AG04449 (cell line): ENCODE measurements around the gene AGK.

ENCODE experiments used
- CTCF ChIA-PET: fragments of 350-600 bp; formaldehyde crosslinking; extraction: SDS; loops from one replicate; lab custom pipeline; 2021; ENCODE audit warnings: antibody characterized with exemption; lab: Yijun Ruan, JAX
- POLR2A ChIA-PET: fragments of 400-600, 350-600 bp; formaldehyde crosslinking; extraction: SDS; loops from one replicate; lab custom pipeline; 2020; ENCODE audit warnings: antibody characterized with exemption, inconsistent platforms; lab: Yijun Ruan, JAX
- DNase-seq: peaks from one replicate; pipeline ENCODE4 v3.0.0-alpha.2; 2010; ENCODE audit warnings: low read depth, low spot score
- H3K4me3 ChIP-seq: 2 replicates; pipeline ENCODE4 v1.5.1; 2011; ENCODE audit warnings: low read depth, mild to moderate bottlenecking, control low read depth, low read length
- CTCF ChIP-seq: IDR thresholded peaks from one replicate; pipeline ENCODE4 v1.5.1; 2011; ENCODE audit warnings: mild to moderate bottlenecking, moderate library complexity, low read length, control low read depth, inconsistent platforms; ENCODE audit not compliant: insufficient read depth; ENCODE audit errors: missing control alignments

AGK gene

GRCh38 chr7:141588912-141589311 lies 37.7 kb downstream of the AGK start:
- POLR2A ChIA-PET, result no interaction called here
- no peak for TF ChIP-seq CTCF
- CTCF ChIA-PET, result interaction anchor here (1.4 kb wide), 1 partner anchor 66 kb away, joined by 3 read pairs; no protein-coding TSS in a partner anchor
- H3K4me3 ChIP-seq, result no peak overlapping the region
- no peak for DNase-seq

GRCh38 chr7:141590071-141590470 lies 38.9 kb downstream of the AGK start:
- TF ChIP-seq CTCF, result no peak
- no peak for DNase-seq
- ChIA-PET CTCF (interaction anchor here (1.4 kb wide), 1 partner anchor 65 kb away, joined by 3 read pairs; no protein-coding TSS in a partner anchor), POLR2A (no interaction called here)
- no peak overlapping the region for H3K4me3 ChIP-seq

GRCh38 chr7:141590666-141591065 lies 39.5 kb downstream of the AGK start:
- no peak for TF ChIP-seq CTCF
- ChIA-PET POLR2A (no interaction called here), CTCF (no interaction called here)
- no peak for DNase-seq
- no peak overlapping the region for H3K4me3 ChIP-seq

GRCh38 chr7:141593134-141593533 lies 41.9 kb downstream of the AGK start:
- POLR2A ChIA-PET, result no interaction called here

GRCh38 chr7:141597966-141598365 lies 46.8 kb downstream of the AGK start:
- ChIA-PET POLR2A (no interaction called here), CTCF (interaction anchor here (1.3 kb wide), 1 partner anchor 11 kb away, joined by 4 read pairs; no protein-coding TSS in a partner anchor)
- no peak overlapping the region for H3K4me3 ChIP-seq
- DNase-seq, result no peak
- TF ChIP-seq CTCF, result no peak

More at GRCh38 chr7:141593134-141593533, 41.9 kb downstream of the AGK start:
- no peak overlapping the region for H3K4me3 ChIP-seq
- peak; percentile 34 for DNase-seq
- CTCF ChIA-PET, result interaction anchor here (1.1 to 1.4 kb wide), 2 partner anchors 60 to 145 kb away, joined by 3 to 7 read pairs; no protein-coding TSS in a partner anchor
- no peak for TF ChIP-seq CTCF

- CTCF ChIA-PET, result interaction anchor here (1.0 to 1.3 kb wide), 2 partner anchors 11 to 52 kb away, joined by 3 to 4 read pairs; no protein-coding TSS in a partner anchor
- TF ChIP-seq CTCF, result no peak
- DNase-seq, result no peak
- no peak overlapping the region for H3K4me3 ChIP-seq
- POLR2A ChIA-PET, result no interaction called here
Measured at GRCh38 chr7:141598408-141598807, 47.2 kb downstream of the AGK start.
